AG04449 (cell line): ENCODE measurements around the gene NAV1.
"Not testable (repeated sequence)": the region's sequence is repeated elsewhere in the genome, so short reads cannot be mapped to it uniquely, and the experiment has no call there.

ENCODE experiments used
- CTCF ChIA-PET: fragments of 350-600 bp; formaldehyde crosslinking; extraction: SDS; loops from one replicate; lab custom pipeline; 2021; ENCODE audit warnings: antibody characterized with exemption; lab: Yijun Ruan, JAX
- POLR2A ChIA-PET: fragments of 400-600, 350-600 bp; formaldehyde crosslinking; extraction: SDS; loops from one replicate; lab custom pipeline; 2020; ENCODE audit warnings: antibody characterized with exemption, inconsistent platforms; lab: Yijun Ruan, JAX
- DNase-seq: peaks from one replicate; pipeline ENCODE4 v3.0.0-alpha.2; 2010; ENCODE audit warnings: low read depth, low spot score
- H3K4me3 ChIP-seq: 2 replicates; pipeline ENCODE4 v1.5.1; 2011; ENCODE audit warnings: low read depth, mild to moderate bottlenecking, control low read depth, low read length
- TF ChIP-seq, protein P1 (sequence below): IDR thresholded peaks from one replicate; pipeline ENCODE4 v1.5.1; 2011; ENCODE audit warnings: mild to moderate bottlenecking, moderate library complexity, low read length, control low read depth, inconsistent platforms; ENCODE audit not compliant: insufficient read depth; ENCODE audit errors: missing control alignments

The NAV1 gene, protein sequence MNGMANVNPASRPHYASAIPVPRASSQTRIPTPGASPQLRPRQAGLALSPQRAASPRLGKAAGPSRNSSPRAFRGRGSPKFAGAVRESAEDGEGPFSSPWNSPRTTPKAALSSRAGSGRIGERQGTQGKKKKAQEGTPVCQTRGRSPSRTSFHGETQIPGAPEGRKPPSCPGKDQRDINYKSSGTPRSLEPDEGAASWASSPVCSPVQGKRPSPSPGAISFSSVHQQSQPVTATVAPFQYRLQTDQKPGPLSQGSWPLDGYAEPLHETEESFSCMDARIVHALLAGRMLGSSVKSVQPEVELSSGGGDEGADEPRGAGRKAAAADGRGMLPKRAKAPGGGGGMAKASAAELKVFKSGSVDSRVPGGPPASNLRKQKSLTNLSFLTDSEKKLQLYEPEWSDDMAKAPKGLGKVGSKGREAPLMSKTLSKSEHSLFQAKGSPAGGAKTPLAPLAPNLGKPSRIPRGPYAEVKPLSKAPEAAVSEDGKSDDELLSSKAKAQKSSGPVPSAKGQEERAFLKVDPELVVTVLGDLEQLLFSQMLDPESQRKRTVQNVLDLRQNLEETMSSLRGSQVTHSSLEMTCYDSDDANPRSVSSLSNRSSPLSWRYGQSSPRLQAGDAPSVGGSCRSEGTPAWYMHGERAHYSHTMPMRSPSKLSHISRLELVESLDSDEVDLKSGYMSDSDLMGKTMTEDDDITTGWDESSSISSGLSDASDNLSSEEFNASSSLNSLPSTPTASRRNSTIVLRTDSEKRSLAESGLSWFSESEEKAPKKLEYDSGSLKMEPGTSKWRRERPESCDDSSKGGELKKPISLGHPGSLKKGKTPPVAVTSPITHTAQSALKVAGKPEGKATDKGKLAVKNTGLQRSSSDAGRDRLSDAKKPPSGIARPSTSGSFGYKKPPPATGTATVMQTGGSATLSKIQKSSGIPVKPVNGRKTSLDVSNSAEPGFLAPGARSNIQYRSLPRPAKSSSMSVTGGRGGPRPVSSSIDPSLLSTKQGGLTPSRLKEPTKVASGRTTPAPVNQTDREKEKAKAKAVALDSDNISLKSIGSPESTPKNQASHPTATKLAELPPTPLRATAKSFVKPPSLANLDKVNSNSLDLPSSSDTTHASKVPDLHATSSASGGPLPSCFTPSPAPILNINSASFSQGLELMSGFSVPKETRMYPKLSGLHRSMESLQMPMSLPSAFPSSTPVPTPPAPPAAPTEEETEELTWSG (N-terminal part only)

DNA sequence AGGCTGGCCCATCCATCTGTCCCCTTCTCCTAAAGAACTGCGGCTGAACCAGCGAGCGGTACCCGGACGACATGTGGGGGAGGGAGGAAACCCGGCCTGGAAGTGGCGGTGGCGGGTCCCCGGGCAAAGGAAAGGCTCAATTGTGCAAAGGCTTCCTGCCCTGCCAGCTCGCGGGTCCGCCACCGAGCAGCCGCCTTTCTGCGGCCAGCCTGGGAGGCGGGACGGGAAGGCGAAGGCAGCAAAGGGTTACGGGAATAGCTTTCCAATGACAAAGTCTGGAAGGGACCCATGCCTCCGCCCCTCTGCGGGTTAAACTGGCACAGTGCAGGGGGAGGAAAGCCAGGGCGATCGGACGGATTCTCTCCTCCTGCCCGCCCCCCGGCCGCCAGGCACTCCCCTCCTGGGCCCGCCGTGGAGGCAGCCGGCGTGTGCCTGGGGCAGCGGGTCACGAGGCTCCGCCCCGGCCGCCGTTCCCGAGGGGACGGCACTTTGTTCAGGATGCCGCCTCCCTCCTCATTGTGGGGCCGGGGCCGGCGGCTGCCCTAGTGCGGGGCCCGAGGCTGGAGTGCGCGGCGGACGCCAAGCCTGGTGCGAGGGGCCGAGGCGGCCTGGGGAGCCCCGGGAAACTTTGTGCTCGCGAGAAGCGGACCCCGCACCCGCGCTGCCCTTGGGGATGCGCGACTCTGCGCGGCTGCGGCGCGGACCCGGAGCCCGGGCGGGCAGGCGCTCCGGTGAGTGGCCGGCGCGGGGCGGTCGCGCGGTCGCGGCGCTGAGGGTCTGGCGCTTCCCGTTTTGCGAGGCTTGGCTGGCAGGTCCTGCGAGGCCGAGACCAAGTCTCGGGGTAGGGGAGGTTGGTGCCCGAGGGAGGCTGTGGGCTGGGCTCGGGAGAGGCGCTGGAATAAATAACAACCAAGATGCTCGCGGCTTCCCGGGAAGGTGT lies at the start of gene NAV1:
NAV1 (plus strand) TSS at position 516 of the 940 bp plus-strand sequence. CDS start 83,758 bp downstream, outside the sequence.
- POLR2A ChIA-PET, result interaction anchor here (0.6 to 1.8 kb wide), 10 partner anchors 13 to 408 kb away, joined by 3 to 8 read pairs (median 4); partner anchors contain the start of gene PHLDA3
- CTCF ChIA-PET, result interaction anchor here (0.6 to 11.6 kb wide), 10 partner anchors 12 to 254 kb away, joined by 3 to 255 read pairs (median 10); no protein-coding TSS in a partner anchor
- H3K4me3 ChIP-seq, result peak within 1 kb of the TSS; percentile 92
- no peak for DNase-seq
- TF ChIP-seq, protein P1, sequence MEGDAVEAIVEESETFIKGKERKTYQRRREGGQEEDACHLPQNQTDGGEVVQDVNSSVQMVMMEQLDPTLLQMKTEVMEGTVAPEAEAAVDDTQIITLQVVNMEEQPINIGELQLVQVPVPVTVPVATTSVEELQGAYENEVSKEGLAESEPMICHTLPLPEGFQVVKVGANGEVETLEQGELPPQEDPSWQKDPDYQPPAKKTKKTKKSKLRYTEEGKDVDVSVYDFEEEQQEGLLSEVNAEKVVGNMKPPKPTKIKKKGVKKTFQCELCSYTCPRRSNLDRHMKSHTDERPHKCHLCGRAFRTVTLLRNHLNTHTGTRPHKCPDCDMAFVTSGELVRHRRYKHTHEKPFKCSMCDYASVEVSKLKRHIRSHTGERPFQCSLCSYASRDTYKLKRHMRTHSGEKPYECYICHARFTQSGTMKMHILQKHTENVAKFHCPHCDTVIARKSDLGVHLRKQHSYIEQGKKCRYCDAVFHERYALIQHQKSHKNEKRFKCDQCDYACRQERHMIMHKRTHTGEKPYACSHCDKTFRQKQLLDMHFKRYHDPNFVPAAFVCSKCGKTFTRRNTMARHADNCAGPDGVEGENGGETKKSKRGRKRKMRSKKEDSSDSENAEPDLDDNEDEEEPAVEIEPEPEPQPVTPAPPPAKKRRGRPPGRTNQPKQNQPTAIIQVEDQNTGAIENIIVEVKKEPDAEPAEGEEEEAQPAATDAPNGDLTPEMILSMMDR, result no peak

DNA sequence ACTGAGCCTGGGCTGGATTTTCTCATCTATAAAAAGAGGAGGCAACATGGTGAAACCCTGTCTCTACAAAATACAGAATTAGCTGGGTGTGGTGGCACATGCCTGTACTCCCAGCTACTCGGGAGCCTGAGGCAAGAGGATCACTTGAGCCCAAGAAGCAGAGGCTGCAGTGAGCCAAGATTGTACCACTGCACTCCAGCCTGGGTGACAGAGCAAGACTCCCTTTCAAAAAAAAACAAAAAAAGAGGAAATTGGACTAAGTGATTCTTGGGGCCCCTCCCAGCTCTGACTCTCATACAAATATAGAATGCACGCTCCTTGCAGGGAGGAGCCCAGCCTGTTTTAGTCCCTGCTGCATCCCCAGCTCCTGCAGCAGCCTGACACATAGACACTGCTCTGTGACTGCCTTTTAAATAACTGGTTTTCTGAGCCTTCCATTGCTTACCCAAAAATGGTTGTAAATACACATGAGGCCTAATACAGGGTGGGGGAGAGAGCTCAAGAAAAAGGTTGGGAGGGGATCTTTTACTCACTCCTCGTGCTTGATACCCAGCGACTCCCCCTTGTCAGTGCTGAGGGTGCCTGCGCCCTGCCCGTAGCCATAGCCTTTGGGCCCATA lies 49.2 kb upstream of the NAV1 start:
- POLR2A ChIA-PET, result interaction anchor here (0.9 to 2.5 kb wide), 8 partner anchors 9 to 42 kb away, joined by 3 to 9 read pairs (median 5); partner anchors contain the start of gene PHLDA3
- H3K4me3 ChIP-seq, result no peak overlapping the region
- no peak for DNase-seq
- TF ChIP-seq, protein P1, result no peak
- CTCF ChIA-PET, result interaction anchor here (1.3 to 34.5 kb wide), 4 partner anchors 2 to 54 kb away, joined by 6 to 1139 read pairs (median 646); partner anchors contain the start of gene CSRP1

DNA sequence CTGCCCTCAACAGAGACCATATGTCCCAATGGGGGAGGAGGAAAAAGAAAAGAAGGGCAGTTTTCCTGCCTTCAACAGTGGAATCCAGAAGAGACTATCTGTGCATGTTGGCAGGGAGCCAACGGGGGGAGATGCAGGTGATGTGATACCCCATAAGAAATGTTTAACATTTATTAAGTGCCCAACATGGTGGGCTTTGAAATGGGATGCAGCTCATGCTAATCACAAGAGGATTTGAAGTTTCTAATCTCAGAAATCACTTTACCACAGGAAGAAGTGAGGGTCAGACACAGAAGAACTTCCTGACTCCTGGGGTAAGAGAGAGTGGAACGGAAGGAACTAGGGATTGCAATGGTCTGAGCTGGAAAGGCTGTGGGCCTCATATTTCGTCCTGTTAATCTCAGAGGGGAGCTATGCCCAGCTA lies 48.2 kb upstream of the NAV1 start:
- ChIA-PET CTCF (interaction anchor here (1.3 to 34.5 kb wide), 4 partner anchors 1 to 55 kb away, joined by 6 to 1139 read pairs (median 646); partner anchors contain the start of gene CSRP1), POLR2A (interaction anchor here (1.0 to 2.5 kb wide), 6 partner anchors 8 to 22 kb away, joined by 4 to 11 read pairs (median 7); partner anchors contain the start of gene PHLDA3)
- no peak for DNase-seq
- TF ChIP-seq, protein P1, result no peak
- no peak overlapping the region for H3K4me3 ChIP-seq

DNA sequence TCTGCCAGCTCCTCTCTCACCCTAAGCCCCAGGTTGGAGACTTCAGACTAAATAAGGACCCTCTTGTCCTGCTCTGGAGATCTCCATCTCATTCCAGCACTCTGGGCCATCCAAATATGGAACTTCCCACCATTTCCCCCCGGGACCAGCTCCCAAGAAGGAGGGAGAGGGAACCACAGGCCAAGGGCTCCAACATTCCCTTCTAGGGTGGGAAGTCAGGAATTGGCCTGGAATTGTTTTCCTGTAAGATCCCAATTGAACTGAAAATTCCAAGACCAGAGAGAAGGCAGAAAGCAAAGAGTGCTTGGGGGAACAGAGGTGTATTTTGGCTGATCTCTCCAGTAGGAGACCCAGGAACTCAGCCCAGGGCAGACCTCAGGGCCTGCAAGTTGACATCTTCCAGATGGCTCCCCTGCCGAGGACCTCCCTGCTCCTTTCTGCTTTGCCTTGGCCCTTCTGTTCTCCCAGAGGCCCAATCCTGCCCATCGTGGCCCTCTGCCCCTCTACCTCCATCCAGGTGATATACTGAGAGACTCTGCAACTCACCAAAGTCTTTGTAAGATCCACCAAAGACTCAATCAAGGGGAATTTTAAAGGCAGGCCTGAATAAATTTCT lies 46.9 kb upstream of the NAV1 start:
- CTCF ChIA-PET, result interaction anchor here (30.7 to 34.5 kb wide), 2 partner anchors 1 to 12 kb away, joined by 1139 read pairs; partner anchors contain the start of gene CSRP1
- TF ChIP-seq, protein P1, result no peak
- POLR2A ChIA-PET, result interaction anchor here (1.0 to 1.8 kb wide), 4 partner anchors 9 to 23 kb away, joined by 4 to 11 read pairs (median 6); partner anchors contain the start of gene PHLDA3

DNA sequence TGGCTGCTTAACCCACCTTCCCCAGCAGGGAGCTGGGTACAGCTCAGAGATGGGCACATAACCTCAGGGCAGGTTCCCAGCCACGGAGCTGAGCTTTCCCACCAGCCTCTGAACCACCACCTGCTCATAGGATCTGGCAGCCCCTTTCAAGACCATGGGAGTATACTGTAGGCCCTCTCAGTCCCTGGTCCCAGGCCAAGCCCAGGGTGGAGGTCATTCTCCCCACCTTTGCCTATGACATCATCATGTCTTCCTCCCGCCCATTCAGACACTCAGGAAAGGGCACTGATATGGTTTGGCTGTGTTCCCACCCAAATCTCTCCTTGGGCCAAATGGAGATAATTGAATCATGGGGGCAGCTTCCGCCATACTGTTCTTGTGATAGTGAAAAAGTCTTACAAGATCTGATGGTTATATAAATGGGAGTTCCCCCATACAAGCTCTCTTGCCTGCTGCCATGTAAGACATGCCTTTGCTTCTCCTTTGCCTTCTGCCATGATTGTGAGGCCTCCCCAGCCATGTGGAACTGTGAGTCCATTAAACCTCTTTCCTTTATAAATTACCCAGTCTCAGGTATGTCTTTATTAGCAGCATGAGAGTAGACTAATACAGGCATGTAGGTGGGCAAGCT lies 45.8 kb upstream of the NAV1 start:
- POLR2A ChIA-PET, result interaction anchor here (1.3 kb wide), 1 partner anchor 10 kb away, joined by 7 read pairs; no protein-coding TSS in a partner anchor
- not testable (repeated sequence) for H3K4me3 ChIP-seq, DNase-seq
- CTCF ChIA-PET, result interaction anchor here (1.1 to 34.5 kb wide), 5 partner anchors 2 to 58 kb away, joined by 3 to 1139 read pairs (median 4); partner anchors contain the start of gene CSRP1

More for the DNA sequence above, 46.9 kb upstream of the NAV1 start:
- H3K4me3 ChIP-seq, result no peak overlapping the region
- DNase-seq, result no peak
